Effector memory CD8-positive, alpha-beta T cell (primary cell): Measurements from ENCODE around the gene SLC2A13.

Source experiments
- ATAC-seq: fragments of 150-1000 bp; cut with Tn5 transposase; replicated peaks from 2 replicates; pipeline ENCODE4 v1.10.0; 2021; ENCODE audit warnings: mild to moderate bottlenecking, moderate library complexity
- DNase-seq, 3 experiments: peaks; one replicate each; pipeline ENCODE4 v3.0.0; 2021
- H3K27ac Mint-ChIP-seq, 2 donors: one replicate each; pipeline ENCODE4 v1.8.0; 2022; ENCODE audit warnings: mild to moderate bottlenecking in 2 of 2, mixed read lengths in 2 of 2, moderate library complexity in 2 of 2
- H3K27me3 Mint-ChIP-seq, 2 donors: one replicate each; pipeline ENCODE4 v1.8.0; 2022; ENCODE audit warnings: mixed read lengths in 2 of 2
- H3K36me3 Mint-ChIP-seq: one replicate; pipeline ENCODE4 v1.8.0; 2022; ENCODE audit warnings: mild to moderate bottlenecking, moderate library complexity, mixed read lengths; ENCODE audit not compliant: insufficient read depth
- H3K4me1 Mint-ChIP-seq, 2 donors: one replicate each; pipeline ENCODE4 v1.8.0; 2022; ENCODE audit warnings: low read depth in 2 of 2, mixed read lengths in 2 of 2
- H3K4me3 Mint-ChIP-seq, 2 donors: one replicate each; pipeline ENCODE4 v1.8.0; 2022; ENCODE audit warnings: mild to moderate bottlenecking in 2 of 2, mixed read lengths in 2 of 2, moderate library complexity in 2 of 2
- H3K9me3 Mint-ChIP-seq, 2 donors: one replicate each; pipeline ENCODE4 v1.8.0; 2022; ENCODE audit warnings: mixed read lengths in 2 of 2

SLC2A13 gene

GRCh38 chr12:39990122-39991101 lies 115.5 kb downstream of the SLC2A13 start:
- H3K9me3 Mint-ChIP-seq: no peaks in the 10 kb centered on the region
- DNase-seq: peak; percentile 42 to 51 (median 42)
- no peak overlapping the region for H3K4me3 Mint-ChIP-seq
- peaks cover 0 to 17% of the 10 kb centered on the region in 2 donors for H3K4me1 Mint-ChIP-seq
- ATAC-seq: peak; percentile 85
- no peaks in the 10 kb centered on the region for H3K36me3 Mint-ChIP-seq
- no peaks in the 10 kb centered on the region for H3K27me3 Mint-ChIP-seq
- no peak overlapping the region for H3K27ac Mint-ChIP-seq

- Mint-ChIP-seq H3K27me3 (no peaks in the 10 kb centered on the region), H3K4me3 (no peak overlapping the region), H3K36me3 (no peaks in the 10 kb centered on the region), H3K4me1 (peaks cover 0 to 17% of the 10 kb centered on the region in 2 donors), H3K9me3 (no peaks in the 10 kb centered on the region), H3K27ac (no peak overlapping the region)
- no peak for DNase-seq
- ATAC-seq: no peak
Observed at GRCh38 chr12:39989501-39989900, 116.4 kb downstream of the SLC2A13 start.

- no peaks in the 10 kb centered on the region for H3K36me3 Mint-ChIP-seq
- ATAC-seq (no peak), DNase-seq (no peak)
- H3K4me1 Mint-ChIP-seq: peaks cover 0 to 17% of the 10 kb centered on the region in 2 donors
- no peaks in the 10 kb centered on the region for H3K27me3 Mint-ChIP-seq
- H3K27ac Mint-ChIP-seq: peak overlapping the region in 1 of 2 donors; percentile 5
- H3K9me3 Mint-ChIP-seq: no peaks in the 10 kb centered on the region
- no peak overlapping the region for H3K4me3 Mint-ChIP-seq
Observed at GRCh38 chr12:39988574-39988973, 117.3 kb downstream of the SLC2A13 start.

- no peaks in the 10 kb centered on the region for H3K27me3 Mint-ChIP-seq
- H3K9me3 Mint-ChIP-seq: no peaks in the 10 kb centered on the region
- no peaks in the 10 kb centered on the region for H3K36me3 Mint-ChIP-seq
- no peak overlapping the region for H3K4me3 Mint-ChIP-seq
- peaks cover 0 to 17% of the 10 kb centered on the region in 2 donors for H3K4me1 Mint-ChIP-seq
- no peak for DNase-seq
- no peak overlapping the region for H3K27ac Mint-ChIP-seq
- ATAC-seq: no peak
Observed at GRCh38 chr12:39986674-39987073, 119.2 kb downstream of the SLC2A13 start.

GRCh38 chr12:39984670-39985069 lies 121.2 kb downstream of the SLC2A13 start:
- H3K4me1 Mint-ChIP-seq: peaks cover 0 to 13% of the 10 kb centered on the region in 2 donors
- no peak overlapping the region for H3K27ac Mint-ChIP-seq
- H3K27me3 Mint-ChIP-seq: no peaks in the 10 kb centered on the region
- H3K9me3 Mint-ChIP-seq: no peaks in the 10 kb centered on the region
- H3K36me3 Mint-ChIP-seq: no peaks in the 10 kb centered on the region
- ATAC-seq (no peak), DNase-seq (no peak)
- H3K4me3 Mint-ChIP-seq: no peak overlapping the region

GRCh38 chr12:39975374-39975918 lies 130.4 kb downstream of the SLC2A13 start:
- ATAC-seq: no peak
- Mint-ChIP-seq H3K27me3 (no peaks in the 10 kb centered on the region), H3K9me3 (no peaks in the 10 kb centered on the region), H3K36me3 (no peaks in the 10 kb centered on the region), H3K4me3 (no peak overlapping the region), H3K4me1 (no peaks in the 10 kb centered on the region), H3K27ac (no peak overlapping the region)
- DNase-seq: no peak

- ATAC-seq (no peak), DNase-seq (no peak)
- H3K36me3 Mint-ChIP-seq: no peaks in the 10 kb centered on the region
- no peak overlapping the region for H3K4me3 Mint-ChIP-seq
- H3K27me3 Mint-ChIP-seq: no peaks in the 10 kb centered on the region
- no peaks in the 10 kb centered on the region for H3K9me3 Mint-ChIP-seq
- no peaks in the 10 kb centered on the region for H3K4me1 Mint-ChIP-seq
- H3K27ac Mint-ChIP-seq: no peak overlapping the region
Observed at GRCh38 chr12:39972119-39972518, 133.8 kb downstream of the SLC2A13 start.

- Mint-ChIP-seq H3K4me1 (peaks cover 0 to 1% of the 10 kb centered on the region in 2 donors), H3K9me3 (no peaks in the 10 kb centered on the region), H3K27ac (no peak overlapping the region), H3K27me3 (no peaks in the 10 kb centered on the region), H3K4me3 (no peak overlapping the region), H3K36me3 (no peaks in the 10 kb centered on the region)
- DNase-seq (no peak), ATAC-seq (no peak)
Observed at GRCh38 chr12:39971348-39971747, 134.5 kb downstream of the SLC2A13 start.

- Mint-ChIP-seq H3K4me3 (no peak overlapping the region), H3K9me3 (no peaks in the 10 kb centered on the region), H3K36me3 (no peaks in the 10 kb centered on the region), H3K27me3 (no peaks in the 10 kb centered on the region), H3K27ac (no peak overlapping the region), H3K4me1 (peaks cover 0 to 1% of the 10 kb centered on the region in 2 donors)
- ATAC-seq (no peak), DNase-seq (no peak)
Observed at GRCh38 chr12:39966721-39967120, 139.2 kb downstream of the SLC2A13 start.

GRCh38 chr12:39966256-39966655 lies 139.6 kb downstream of the SLC2A13 start:
- Mint-ChIP-seq H3K27me3 (no peaks in the 10 kb centered on the region), H3K27ac (no peak overlapping the region), H3K4me1 (peaks cover 0 to 1% of the 10 kb centered on the region in 2 donors), H3K36me3 (no peaks in the 10 kb centered on the region), H3K9me3 (no peaks in the 10 kb centered on the region), H3K4me3 (no peak overlapping the region)
- DNase-seq (no peak), ATAC-seq (no peak)

GRCh38 chr12:39959467-39959866 lies 146.4 kb downstream of the SLC2A13 start:
- no peaks in the 10 kb centered on the region for H3K9me3 Mint-ChIP-seq
- H3K36me3 Mint-ChIP-seq: no peaks in the 10 kb centered on the region
- DNase-seq: no peak
- H3K4me3 Mint-ChIP-seq: no peak overlapping the region
- ATAC-seq: no peak
- H3K27me3 Mint-ChIP-seq: no peaks in the 10 kb centered on the region
- peaks cover 2 to 6% of the 10 kb centered on the region in 2 donors for H3K4me1 Mint-ChIP-seq
- no peak overlapping the region for H3K27ac Mint-ChIP-seq

GRCh38 chr12:39959031-39959430 lies 146.8 kb downstream of the SLC2A13 start:
- Mint-ChIP-seq H3K4me3 (no peak overlapping the region), H3K4me1 (peaks cover 3 to 6% of the 10 kb centered on the region in 2 donors)

GRCh38 chr12:39958377-39958776 lies 147.5 kb downstream of the SLC2A13 start:
- peaks cover 3 to 6% of the 10 kb centered on the region in 2 donors for H3K4me1 Mint-ChIP-seq
- ATAC-seq (no peak), DNase-seq (no peak)
- H3K4me3 Mint-ChIP-seq: no peak overlapping the region
- H3K27me3 Mint-ChIP-seq: no peaks in the 10 kb centered on the region
- H3K36me3 Mint-ChIP-seq: no peaks in the 10 kb centered on the region
- no peak overlapping the region for H3K27ac Mint-ChIP-seq
- no peaks in the 10 kb centered on the region for H3K9me3 Mint-ChIP-seq

More at GRCh38 chr12:39959031-39959430, 146.8 kb downstream of the SLC2A13 start:
- DNase-seq (no peak), ATAC-seq (no peak)
- H3K9me3 Mint-ChIP-seq: no peaks in the 10 kb centered on the region
- H3K36me3 Mint-ChIP-seq: no peaks in the 10 kb centered on the region
- H3K27me3 Mint-ChIP-seq: no peaks in the 10 kb centered on the region
- H3K27ac Mint-ChIP-seq: no peak overlapping the region

- ATAC-seq (no peak), DNase-seq (no peak)
- H3K36me3 Mint-ChIP-seq: no peaks in the 10 kb centered on the region
- peaks cover 3 to 6% of the 10 kb centered on the region in 2 donors for H3K4me1 Mint-ChIP-seq
- no peak overlapping the region for H3K4me3 Mint-ChIP-seq
- no peak overlapping the region for H3K27ac Mint-ChIP-seq
- H3K9me3 Mint-ChIP-seq: no peaks in the 10 kb centered on the region
- H3K27me3 Mint-ChIP-seq: no peaks in the 10 kb centered on the region
Observed at GRCh38 chr12:39956725-39957124, 149.2 kb downstream of the SLC2A13 start.
